Heart left ventricle (tissue), 13 donors: ENCODE results near the gene RNF182.
"Not testable (repeated sequence)": the region's sequence is repeated elsewhere in the genome, so short reads cannot be mapped to it uniquely, and the experiment has no call there.

Source experiments
- CTCF ChIP-seq, 12 donors: fragments of 200-600 bp; sonication (generic) in 4 of 12; IDR thresholded peaks; one replicate each; pipeline versions ENCODE4 v1.5.0 to v1.8.0; 2018 to 2022; ENCODE audit warnings: antibody characterized with exemption in 12 of 12, mild to moderate bottlenecking in 5 of 12
- POLR2A ChIP-seq, 2 donors: fragments of 450-650 bp; IDR thresholded peaks; one replicate each; pipeline ENCODE4 v1.6.1; 2017; ENCODE audit warnings: antibody characterized with exemption in 2 of 2, mild to moderate bottlenecking in 2 of 2, moderate library complexity in 2 of 2
- donor health status: ischemic (EF 13 %, LVEDD 7.1; RV severe dilation, severe dysfunction).
- donor health status: DM: no; HTN: yes; CAD: no.
- donor health status: DM: no; HTN: no; CAD: no.
- donor health status: ischemic (EF 25% LVEDD 6.9; RV normal size, moderate dysfunction).
- donor health status: ischemic (EF 25% LVEDD 5.7; RV mildly dilated, moderate dysfunction).
- donor health status: ischemic (EF 35%, LVEDD 5.7; RV mildly dilated, moderate dysfunction).
- donor health status: nonischemic (EF 11% LVEDD 7.7; RV severe dilation, severe dysfunction).
- donor health status: DM: yes; HTN: yes; CAD: no.
- donor health status: PGD.
- donor health status: ischemic (EF 29% LVEDD 5.4; RV normal size, mild dysfunction).
- donor health status: nonischemic (EF 23%, LVEDD 6.1; RV moderate dilation, normal function).

- TF ChIP-seq CTCF, POLR2A (IDR thresholded peaks at IDR 0.05): not testable (repeated sequence)
Measured at GRCh38 chr6:13880061-13880663, 44.6 kb upstream of the RNF182 start.
